Calu3 (cell line): ENCODE results near the gene PSMB1. TPM values are rescaled to one million over a fixed set of nuclear protein-coding genes. Genes with fewer than 3 reads are reported as not detected.
A peak's percentile ranks its signal among the peaks of the same experiment; 100 is the strongest.

ENCODE experiments used
- Bru-seq: library from RNA; stranded (reverse); fragments of 400-500 nt; gene quantifications from one replicate; lab custom pipeline; 2021; lab: Mats Ljungman, UMichigan
- BruChase-seq, 2 experiments: library from RNA; stranded (reverse); fragments of 400-500 nt; gene quantifications; one replicate each; lab custom pipeline; 2021; lab: Mats Ljungman, UMichigan
- BruUV-seq: library from RNA; stranded (reverse); fragments of 400-500 nt; replicated peaks from 2 replicates; lab custom pipeline; 2021; lab: Mats Ljungman, UMichigan
- CTCF ChIA-PET: fragments of 300-600 bp; sonication (Branson Sonifier 250); formaldehyde crosslinking; loops from one replicate; lab custom pipeline; 2022; ENCODE audit warnings: antibody characterized with exemption; lab: Charles Lee
- DNase-seq: peaks from one replicate; pipeline ENCODE4 v3.0.0; 2022
- H3K27ac Mint-ChIP-seq: one replicate; pipeline ENCODE4 v1.8.0; 2022; ENCODE audit warnings: mixed read lengths; ENCODE audit not compliant: unreplicated experiment
- H3K27me3 Mint-ChIP-seq: one replicate; pipeline ENCODE4 v1.8.0; 2022; ENCODE audit warnings: mixed read lengths; ENCODE audit not compliant: unreplicated experiment
- H3K36me3 Mint-ChIP-seq: one replicate; pipeline ENCODE4 v1.8.0; 2022; ENCODE audit warnings: mild to moderate bottlenecking, moderate library complexity, mixed read lengths; ENCODE audit not compliant: insufficient read depth, unreplicated experiment
- H3K4me1 Mint-ChIP-seq: one replicate; pipeline ENCODE4 v1.8.0; 2022; ENCODE audit warnings: mild to moderate bottlenecking, low read depth, mixed read lengths; ENCODE audit not compliant: unreplicated experiment
- H3K4me3 Mint-ChIP-seq: one replicate; pipeline ENCODE4 v1.8.0; 2022; ENCODE audit warnings: mild to moderate bottlenecking, low read depth, moderate library complexity, mixed read lengths; ENCODE audit not compliant: unreplicated experiment
- H3K9me3 Mint-ChIP-seq: one replicate; pipeline ENCODE4 v1.8.0; 2022; ENCODE audit warnings: low read depth, mixed read lengths; ENCODE audit not compliant: unreplicated experiment
- CTCF ChIP-seq: fragments of 200-600 bp; IDR thresholded peaks from one replicate; pipeline ENCODE4 v1.8.0; 2022; ENCODE audit warnings: antibody characterized with exemption; ENCODE audit not compliant: unreplicated experiment
- intact Hi-C: fragments of 100-400 bp; cut with micrococcal nuclease; formaldehyde crosslinking; loops from one replicate; pipeline ENCODE4 v1.10.0; 2022; ENCODE audit not compliant: unreplicated experiment
- long read RNA-seq: library from polyadenylated mRNA; stranded (forward); transcript quantifications from one replicate; pipeline ENCODE4 v2.0.0, GENCODE V29; 2022
- total RNA-seq: library from RNA; stranded (reverse); gene quantifications from 2 replicates; pipeline ENCODE4 v1.2.3, GENCODE V29; 2022

PSMB1 gene
- total RNA-seq: 151 and 156 TPM in 2 replicates
- percentile 96 among the genes with signal in this experiment for Bru-seq, nascent RNA
- percentile 94 among the genes with signal in this experiment for BruChase-seq, experiment 1, labeled RNA remaining after a 6-hour chase
- percentile 96 among the genes with signal in this experiment for BruChase-seq, experiment 2, labeled RNA remaining after a 2-hour chase
- long read RNA-seq, transcript PSMB1-201 (6 exons, 928 nt): major isoform, 456 of 491 reads
- long read RNA-seq, partial matches to known transcripts: 1 of 491 reads
- long read RNA-seq, other reads (novel, unspliced or antisense): 31 of 491 reads

DNA sequence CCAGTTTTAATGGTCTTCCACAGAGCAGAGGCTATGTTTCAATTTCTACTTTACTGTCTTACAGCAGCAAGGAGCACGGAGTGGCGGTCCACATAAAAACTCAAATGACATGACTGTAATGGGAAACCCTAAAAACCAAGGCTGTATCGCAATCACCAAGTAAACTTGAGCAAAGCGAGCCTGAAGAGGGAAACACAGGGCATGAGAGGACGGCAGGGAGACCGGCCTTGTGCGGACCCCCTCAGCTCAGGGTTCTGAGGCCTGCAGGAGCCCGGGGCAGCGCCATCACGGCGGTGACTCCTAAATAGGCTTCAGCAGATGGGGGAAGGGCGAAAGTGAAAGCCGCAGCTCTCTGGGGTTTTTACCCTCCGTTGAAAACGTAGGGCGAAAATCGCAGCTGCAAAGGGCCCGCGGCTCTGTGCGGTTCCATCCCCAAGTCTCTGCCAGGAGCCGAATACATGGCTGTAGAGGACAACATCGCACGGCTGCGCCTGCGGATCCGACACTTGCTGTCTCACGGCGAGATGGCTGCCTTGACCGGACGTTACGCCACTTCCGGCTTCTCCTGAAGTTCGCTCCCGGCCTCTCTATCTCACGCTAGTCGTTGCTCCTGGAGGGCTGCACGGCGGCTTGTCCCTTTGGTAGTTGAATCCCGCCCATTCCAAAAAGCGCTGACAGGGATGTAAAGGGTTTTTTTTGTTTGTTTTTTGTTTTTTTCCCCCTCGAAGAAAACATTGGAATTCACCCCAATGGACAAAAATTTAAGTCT lies at the start of gene PSMB1:
Gene PSMB1, minus strand, starts transcription at position 543 of the 769 bp plus-strand sequence. Its CDS starts 65 bp downstream, at position 478.
- Mint-ChIP-seq H3K4me1 (peaks cover 14% of the 10 kb centered on the region), H3K27ac (no peak within 1 kb of the TSS), H3K27me3 (no peaks in the 10 kb centered on the region), H3K9me3 (no peaks in the 10 kb centered on the region), H3K36me3 (peaks cover 11% of the 10 kb centered on the region), H3K4me3 (no peak within 1 kb of the TSS)
- no peak for TF ChIP-seq CTCF
- no TSS peak for BruUV-seq
- DNase-seq: peak; percentile 85
- intact Hi-C loops: no loop called here
- CTCF ChIA-PET: no interaction called here

DNA sequence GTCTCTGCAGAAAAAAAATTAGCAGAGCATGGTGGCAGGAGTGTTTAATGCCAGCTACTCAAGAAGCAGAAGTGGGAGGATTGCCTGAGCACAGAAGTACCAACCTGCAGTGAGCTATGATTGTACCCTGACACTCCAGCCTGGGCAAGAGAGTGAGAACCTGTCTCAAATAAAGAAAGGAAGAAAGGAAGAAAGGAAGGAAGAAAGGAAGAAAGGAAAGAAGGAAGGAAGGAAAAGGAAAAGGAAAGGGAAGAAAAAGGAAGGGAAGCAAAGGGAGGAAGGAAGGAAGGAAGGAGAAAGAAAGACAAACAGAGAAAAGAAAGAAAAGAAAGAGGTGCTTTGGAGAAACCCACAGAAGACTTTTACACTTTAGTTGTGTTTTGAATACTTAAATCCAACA lies 44.2 kb upstream of the PSMB1 start:
- H3K36me3 Mint-ChIP-seq: no peaks in the 10 kb centered on the region
- no peaks in the 10 kb centered on the region for H3K4me1 Mint-ChIP-seq
- peaks cover 18% of the 10 kb centered on the region for H3K27me3 Mint-ChIP-seq
- intact Hi-C loops: no loop called here
- no peak for TF ChIP-seq CTCF
- H3K9me3 Mint-ChIP-seq: peaks cover 3% of the 10 kb centered on the region
- no peak overlapping the region for H3K4me3 Mint-ChIP-seq
- CTCF ChIA-PET: no interaction called here
- no TSS peak for BruUV-seq
- DNase-seq: no peak
- no peak overlapping the region for H3K27ac Mint-ChIP-seq

DNA sequence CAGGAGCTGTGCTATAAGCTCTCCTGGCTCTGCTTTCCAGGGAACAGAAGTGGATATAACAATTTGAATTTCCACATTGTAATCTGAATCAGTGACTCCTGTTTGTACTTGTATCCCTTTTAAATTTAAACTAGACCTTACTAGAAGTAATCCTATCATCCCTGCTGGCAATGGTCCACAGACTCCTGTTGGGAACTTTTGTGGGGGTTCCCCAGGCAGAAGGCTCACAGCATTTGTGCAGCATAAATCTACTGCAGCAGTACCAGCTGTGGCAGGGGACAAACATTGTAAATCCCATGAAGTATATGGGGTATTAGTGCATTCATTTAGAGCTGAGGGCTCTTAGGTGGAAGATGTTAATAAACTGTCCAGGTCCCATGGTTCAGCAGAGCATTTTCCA lies 43.3 kb upstream of the PSMB1 start:
- Mint-ChIP-seq H3K9me3 (peaks cover 3% of the 10 kb centered on the region), H3K4me1 (no peaks in the 10 kb centered on the region), H3K4me3 (no peak overlapping the region), H3K36me3 (no peaks in the 10 kb centered on the region), H3K27ac (no peak overlapping the region), H3K27me3 (peaks cover 18% of the 10 kb centered on the region)
- no peak for TF ChIP-seq CTCF
- intact Hi-C loops: no loop called here
- CTCF ChIA-PET: no interaction called here
- no peak for DNase-seq
- no TSS peak for BruUV-seq

GRCh38 chr6:170590725-170591124 lies 37.6 kb upstream of the PSMB1 start:
- Mint-ChIP-seq H3K4me3 (no peak overlapping the region), H3K4me1 (no peaks in the 10 kb centered on the region), H3K27me3 (no peaks in the 10 kb centered on the region), H3K27ac (peak overlapping the region; percentile 19), H3K9me3 (peaks cover 7% of the 10 kb centered on the region), H3K36me3 (no peaks in the 10 kb centered on the region)
- no TSS peak for BruUV-seq
- no peak for DNase-seq
- no peak for TF ChIP-seq CTCF
- CTCF ChIA-PET: no interaction called here
- intact Hi-C loops: no loop called here
